Peyer's patch (tissue), 4 donors: ENCODE results near the gene SLC22A1. TPM values are rescaled to one million over a fixed set of nuclear protein-coding genes. Genes with fewer than 3 reads are reported as not detected.
"Not testable (repeated sequence)": the region's sequence is repeated elsewhere in the genome, so short reads cannot be mapped to it uniquely, and the experiment has no call there.

Experiments used
- DNase-seq, 3 donors: peaks; one replicate each; pipeline ENCODE4 v3.0.0-alpha.2; 2017 to 2019
- H3K27ac ChIP-seq, 4 donors: fragments of 200-600 bp; sonication (generic); one replicate each; pipeline ENCODE4 v1.5.1; 2016 to 2019
- H3K27me3 ChIP-seq, 2 donors: fragments of 200-600 bp; sonication (generic); one replicate each; pipeline ENCODE4 v1.5.1; 2019
- H3K36me3 ChIP-seq, 3 donors: fragments of 200-600 bp; sonication (generic); one replicate each; pipeline ENCODE4 v1.5.1; 2016 to 2019
- H3K4me1 ChIP-seq, 4 donors: fragments of 200-600 bp; sonication (generic); one replicate each; pipeline ENCODE4 v1.5.1; 2016 to 2019
- H3K4me3 ChIP-seq, 4 donors: fragments of 200-600 bp; sonication (generic); 1 replicate in 3 of 4; 2 replicates in 1 of 4; pipeline ENCODE4 v1.5.1; 2016 to 2019; ENCODE audit warnings: mild to moderate bottlenecking in 1 of 4
- H3K9me3 ChIP-seq, 4 donors: fragments of 200-600 bp; sonication (generic); one replicate each; pipeline ENCODE4 v1.5.1; 2016 to 2019; ENCODE audit warnings: mild to moderate bottlenecking in 1 of 4
- CTCF ChIP-seq, 6 experiments: fragments of 450-650 bp in 4 of 6; fragments of 200-600 bp in 2 of 6; sonication (generic) in 1 of 6; IDR thresholded peaks; one replicate each; pipeline ENCODE4 v1.5.1; 2017 to 2019; ENCODE audit warnings: antibody characterized with exemption in 6 of 6, mild to moderate bottlenecking in 3 of 6, moderate library complexity in 1 of 6
- POLR2A ChIP-seq, 2 donors: fragments of 450-650 bp; IDR thresholded peaks; one replicate each; pipeline ENCODE4 v1.5.1; 2017; ENCODE audit warnings: antibody characterized with exemption in 2 of 2, mild to moderate bottlenecking in 2 of 2, moderate library complexity in 2 of 2
- total RNA-seq, 4 donors: library from RNA; depleted of rRNA; stranded (reverse); fragments of >200 nt; gene quantifications; one replicate each; pipeline ENCODE4 v1.1.0, GENCODE V29; 2016

Gene SLC22A1
- total RNA-seq, 4 donors from 2014 or later = 1.1 to 8.2 (median 4.7) TPM; not detected in 1

DNA sequence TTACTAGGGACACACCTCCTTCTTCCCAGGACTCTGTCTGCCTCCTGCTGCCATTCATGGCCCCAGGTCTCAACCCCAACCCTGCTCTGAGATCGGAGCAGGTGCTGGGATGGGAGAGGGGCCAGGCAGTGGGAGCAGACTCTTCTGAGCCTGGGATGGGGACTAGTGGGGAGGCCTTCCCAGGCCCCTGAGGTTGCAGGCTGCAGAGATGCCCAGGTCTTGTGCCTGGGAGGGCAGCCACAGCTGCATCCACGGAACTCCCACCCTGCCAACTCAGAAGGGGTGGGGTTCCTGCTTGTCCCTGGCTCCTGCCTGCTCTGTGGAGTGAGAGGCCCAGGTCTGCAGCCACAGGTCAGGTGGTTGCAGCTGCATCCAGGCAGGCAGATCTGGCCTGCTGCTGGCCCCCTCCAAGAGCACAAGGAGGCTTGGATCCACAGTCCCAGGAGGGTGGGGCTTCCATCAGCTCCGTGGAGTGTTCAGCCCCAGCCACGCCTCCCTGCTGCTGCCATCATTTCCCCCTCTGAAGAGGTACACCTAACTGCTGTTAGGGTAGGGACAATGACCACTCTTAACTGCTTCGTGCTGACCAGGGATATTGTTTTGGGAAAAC is 2.9 kb upstream of the SLC22A1 start:
- no peaks in the 10 kb centered on the region for H3K4me1 ChIP-seq
- H3K27me3 ChIP-seq = no peaks in the 10 kb centered on the region
- no peak overlapping the region for H3K27ac ChIP-seq
- no peak overlapping the region for H3K4me3 ChIP-seq
- no peaks in the 10 kb centered on the region for H3K9me3 ChIP-seq
- no peaks in the 10 kb centered on the region for H3K36me3 ChIP-seq
- no peak for DNase-seq
- no peak for TF ChIP-seq CTCF (IDR thresholded peaks at IDR 0.05)
- TF ChIP-seq POLR2A (IDR thresholded peaks at IDR 0.05) = no peak

DNA sequence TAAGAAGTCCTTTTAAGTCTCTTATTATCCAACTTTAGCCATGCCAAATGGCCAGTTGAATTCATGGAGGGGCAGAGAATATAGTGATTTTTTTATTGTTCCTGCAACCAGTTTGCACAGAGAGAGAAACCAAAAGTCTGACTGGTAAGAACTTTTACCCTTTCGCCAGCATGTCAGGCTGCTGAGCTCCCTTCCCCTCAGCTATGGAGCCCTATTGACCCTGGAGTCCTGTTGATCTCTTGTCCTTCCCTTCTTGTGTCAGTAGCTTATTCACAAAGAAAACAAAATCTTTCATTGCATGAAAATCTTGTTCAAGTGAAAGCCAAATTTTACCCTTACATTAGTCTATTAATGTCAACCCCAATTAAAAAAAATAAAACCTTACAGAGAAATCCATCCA is 1.5 kb upstream of the SLC22A1 start:
- no peak overlapping the region for H3K4me3 ChIP-seq
- no peak for DNase-seq
- TF ChIP-seq POLR2A (IDR thresholded peaks at IDR 0.05) (no peak), CTCF (IDR thresholded peaks at IDR 0.05) (no peak)
- H3K36me3 ChIP-seq = no peaks in the 10 kb centered on the region
- H3K27ac ChIP-seq = no peak overlapping the region
- no peaks in the 10 kb centered on the region for H3K4me1 ChIP-seq
- no peaks in the 10 kb centered on the region for H3K27me3 ChIP-seq
- no peaks in the 10 kb centered on the region for H3K9me3 ChIP-seq

DNA sequence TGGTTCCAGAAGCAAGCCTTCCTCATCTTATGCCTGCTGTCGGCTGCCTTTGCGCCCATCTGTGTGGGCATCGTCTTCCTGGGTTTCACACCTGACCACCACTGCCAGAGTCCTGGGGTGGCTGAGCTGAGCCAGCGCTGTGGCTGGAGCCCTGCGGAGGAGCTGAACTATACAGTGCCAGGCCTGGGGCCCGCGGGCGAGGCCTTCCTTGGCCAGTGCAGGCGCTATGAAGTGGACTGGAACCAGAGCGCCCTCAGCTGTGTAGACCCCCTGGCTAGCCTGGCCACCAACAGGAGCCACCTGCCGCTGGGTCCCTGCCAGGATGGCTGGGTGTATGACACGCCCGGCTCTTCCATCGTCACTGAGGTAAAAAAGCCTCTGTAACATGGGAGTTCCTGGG is 366 bp downstream of the SLC22A1 start:
- no peak for DNase-seq
- Histone ChIP-seq H3K4me1 (no peaks in the 10 kb centered on the region), H3K27me3 (no peaks in the 10 kb centered on the region), H3K9me3 (no peaks in the 10 kb centered on the region), H3K36me3 (no peaks in the 10 kb centered on the region), H3K27ac (no peak overlapping the region), H3K4me3 (no peak overlapping the region)
- no peak for TF ChIP-seq CTCF (IDR thresholded peaks at IDR 0.05)
- no peak for TF ChIP-seq POLR2A (IDR thresholded peaks at IDR 0.05)

GRCh38 chr6:160122744-160123143 is 1.1 kb downstream of the SLC22A1 start:
- TF ChIP-seq POLR2A (IDR thresholded peaks at IDR 0.05) = no peak
- no peak for TF ChIP-seq CTCF (IDR thresholded peaks at IDR 0.05)
- Histone ChIP-seq H3K27ac (no peak overlapping the region), H3K4me3 (peak overlapping the region in 1 of 4 donors; percentile 8), H3K4me1 (no peaks in the 10 kb centered on the region), H3K27me3 (no peaks in the 10 kb centered on the region), H3K36me3 (no peaks in the 10 kb centered on the region), H3K9me3 (no peaks in the 10 kb centered on the region)
- no peak for DNase-seq

GRCh38 chr6:160124007-160124406 is 2.4 kb downstream of the SLC22A1 start:
- Histone ChIP-seq H3K27ac (no peak overlapping the region), H3K4me3 (no peak overlapping the region), H3K36me3 (no peaks in the 10 kb centered on the region), H3K27me3 (no peaks in the 10 kb centered on the region), H3K4me1 (no peaks in the 10 kb centered on the region), H3K9me3 (no peaks in the 10 kb centered on the region)
- no peak for TF ChIP-seq CTCF (IDR thresholded peaks at IDR 0.05)
- DNase-seq = no peak

- Histone ChIP-seq H3K27ac (no peak overlapping the region), H3K4me3 (no peak overlapping the region), H3K27me3 (no peaks in the 10 kb centered on the region), H3K9me3 (no peaks in the 10 kb centered on the region), H3K4me1 (no peaks in the 10 kb centered on the region), H3K36me3 (no peaks in the 10 kb centered on the region)
- no peak for TF ChIP-seq POLR2A (IDR thresholded peaks at IDR 0.05)
- TF ChIP-seq CTCF (IDR thresholded peaks at IDR 0.05) = no peak
- peak in 1 of 3 donors; percentile 26 for DNase-seq
These were observed 3.0 kb downstream of the SLC22A1 start for GRCh38 chr6:160124605-160125004.

- H3K27me3 ChIP-seq, H3K27ac ChIP-seq, H3K4me3 ChIP-seq, H3K36me3 ChIP-seq, H3K9me3 ChIP-seq, H3K4me1 ChIP-seq: not testable (repeated sequence)
- DNase-seq = peak in 1 of 3 donors; percentile 5
These were observed 3.5 kb downstream of the SLC22A1 start for GRCh38 chr6:160125105-160125504.
